GM18505 (cell line): Measurements from ENCODE around the gene UBE3A.
"Not testable (repeated sequence)": the region's sequence is repeated elsewhere in the genome, so short reads cannot be mapped to it uniquely, and the experiment has no call there.

Source experiments
- ATAC-seq: cut with Tn5 transposase; IDR thresholded peaks from one replicate; pipeline ENCODE4 v1.9.1; 2021; ENCODE audit not compliant: unreplicated experiment
- POLR2A ChIP-seq: IDR thresholded peaks from 4 replicates; pipeline ENCODE4 v1.6.1; 2011; ENCODE audit warnings: borderline replicate concordance; ENCODE audit not compliant: insufficient read depth, insufficient read length; ENCODE audit errors: extremely low read depth

UBE3A gene

DNA sequence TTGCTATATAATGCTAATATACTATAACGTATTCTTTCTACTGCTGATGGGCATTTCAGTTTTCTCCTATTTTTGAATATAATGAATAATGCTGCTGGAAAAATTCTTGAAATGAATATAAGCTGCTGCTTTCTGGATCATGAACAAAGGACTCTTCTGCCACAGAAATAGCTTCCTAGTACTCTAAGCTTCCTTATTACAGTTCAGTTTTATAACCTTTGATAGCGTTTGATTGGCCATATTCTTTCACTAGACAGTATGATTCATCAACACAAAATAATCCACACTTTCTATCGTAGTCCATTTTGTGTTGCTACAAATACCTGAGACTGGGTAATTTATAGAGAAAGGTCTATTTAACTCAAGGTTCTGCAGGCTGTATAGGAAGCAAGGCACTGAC lies 16.4 kb upstream of the UBE3A start:
- no peak for ATAC-seq
- TF ChIP-seq POLR2A: no peak

DNA sequence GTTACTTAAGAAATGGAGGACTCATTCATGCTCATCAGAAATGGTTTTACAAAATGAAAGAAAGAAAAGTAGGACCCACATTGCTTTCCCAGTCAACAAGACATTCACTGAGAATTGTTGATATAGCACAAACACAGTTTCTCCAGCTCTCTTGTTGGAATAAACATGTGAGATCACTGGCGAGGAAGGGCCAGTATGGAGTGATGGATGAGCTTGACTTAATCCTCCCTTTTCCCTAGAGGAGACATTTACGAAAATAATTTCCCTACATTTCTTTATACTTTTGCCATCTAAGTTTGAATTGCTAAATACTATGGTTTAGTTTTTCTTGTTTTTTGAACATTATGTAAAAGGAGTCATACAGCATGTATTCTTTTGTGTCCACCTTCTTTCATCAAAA lies 15.9 kb upstream of the UBE3A start:
- TF ChIP-seq POLR2A: no peak
- no peak for ATAC-seq

DNA sequence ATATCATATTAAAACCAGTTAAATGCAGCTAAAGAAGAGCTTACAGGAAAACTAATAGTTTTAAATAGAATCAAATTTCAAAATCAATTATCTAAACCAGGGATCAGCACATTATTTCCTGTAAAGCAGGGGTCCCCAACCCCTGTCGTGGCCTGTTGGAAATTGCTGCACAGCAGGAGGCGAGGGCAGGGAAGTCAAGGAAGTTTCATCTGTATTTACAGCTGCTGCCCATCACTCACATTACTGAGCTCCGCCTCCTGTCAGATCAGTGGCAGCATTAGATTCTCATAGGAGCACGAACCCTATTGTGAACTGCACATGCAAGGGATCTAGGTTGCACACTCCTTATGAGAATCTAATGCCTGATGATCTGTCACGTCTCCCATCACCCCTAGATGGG lies 14.4 kb upstream of the UBE3A start:
- not testable (repeated sequence) for ATAC-seq

DNA sequence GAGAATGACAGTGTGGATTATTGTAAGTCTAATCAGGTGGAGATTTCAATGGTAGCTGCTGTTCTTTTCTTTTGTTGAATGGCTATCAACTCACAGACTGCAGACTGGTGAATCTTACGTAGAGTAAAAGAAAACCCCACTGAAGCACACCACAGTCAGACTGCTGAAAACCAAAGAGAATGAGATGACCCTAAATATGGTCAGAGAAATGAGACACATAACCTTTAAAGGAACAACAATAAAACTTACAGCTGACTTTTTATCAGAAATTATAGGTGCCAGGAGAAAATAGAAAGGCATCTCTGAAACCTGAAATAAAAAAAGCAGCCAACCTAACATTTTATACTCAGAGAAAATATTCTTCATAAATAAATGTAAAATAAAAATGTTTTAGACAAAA lies 12.7 kb upstream of the UBE3A start:
- ATAC-seq: no peak
- TF ChIP-seq POLR2A: no peak

DNA sequence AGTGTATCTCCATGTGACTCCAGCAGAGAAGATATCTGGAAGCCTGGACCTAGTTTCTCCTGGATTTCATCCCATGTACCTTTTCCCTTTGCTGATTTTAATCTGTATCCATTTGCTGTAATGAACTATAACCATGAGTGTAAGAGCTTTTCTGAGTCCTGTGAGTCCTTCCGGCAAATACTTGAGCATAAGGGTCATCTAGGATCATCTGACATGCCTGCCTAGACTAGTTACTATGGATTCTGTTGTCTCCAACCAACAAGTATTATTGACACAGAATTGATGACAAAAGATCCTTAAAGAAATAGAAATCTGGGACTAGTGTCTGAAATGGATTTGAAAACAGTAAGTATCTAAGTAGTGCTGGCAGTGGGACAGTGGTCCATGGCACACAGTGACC lies 11.3 kb upstream of the UBE3A start:
- no peak for ATAC-seq
- TF ChIP-seq POLR2A: no peak

DNA sequence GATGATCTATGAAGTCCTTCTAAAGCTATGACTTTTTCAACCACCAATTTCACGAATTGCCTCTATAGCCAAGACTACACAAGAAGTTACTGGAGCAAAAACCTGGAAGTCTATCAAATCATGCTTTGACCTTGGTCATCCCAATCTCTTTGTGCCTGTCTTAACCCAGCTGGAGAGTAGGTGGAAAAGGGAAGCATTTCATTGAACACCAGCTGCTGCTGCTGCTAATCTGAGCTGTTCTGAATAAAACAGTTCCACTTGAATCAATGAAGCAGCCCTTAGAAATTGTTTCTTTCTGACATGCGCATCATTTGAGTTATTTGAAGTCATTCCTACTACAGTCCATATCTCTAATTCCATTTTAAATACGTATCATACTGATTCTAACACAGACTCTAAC lies 7.3 kb upstream of the UBE3A start:
- no peak for ATAC-seq
- TF ChIP-seq POLR2A: no peak

DNA sequence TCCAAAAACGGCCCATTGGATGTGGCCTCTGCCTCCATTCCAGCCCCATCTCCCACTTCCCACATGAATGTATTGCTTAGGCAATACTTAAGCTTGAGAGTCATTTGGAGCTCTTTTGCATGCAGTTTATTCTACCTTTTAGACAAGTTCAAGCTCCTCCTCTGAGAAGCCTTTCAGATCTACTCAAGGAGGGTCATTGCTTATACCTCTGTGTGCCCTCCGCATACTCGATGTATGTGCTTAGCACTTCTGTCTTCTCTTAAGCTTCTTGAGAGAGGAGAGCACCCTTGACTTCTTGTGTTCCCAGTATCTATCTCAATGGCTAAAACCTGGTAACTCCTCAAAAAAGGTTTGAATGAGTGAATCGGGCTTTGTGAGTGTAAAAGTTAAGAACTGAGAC lies 6.6 kb upstream of the UBE3A start:
- ATAC-seq: no peak
- no peak for TF ChIP-seq POLR2A

DNA sequence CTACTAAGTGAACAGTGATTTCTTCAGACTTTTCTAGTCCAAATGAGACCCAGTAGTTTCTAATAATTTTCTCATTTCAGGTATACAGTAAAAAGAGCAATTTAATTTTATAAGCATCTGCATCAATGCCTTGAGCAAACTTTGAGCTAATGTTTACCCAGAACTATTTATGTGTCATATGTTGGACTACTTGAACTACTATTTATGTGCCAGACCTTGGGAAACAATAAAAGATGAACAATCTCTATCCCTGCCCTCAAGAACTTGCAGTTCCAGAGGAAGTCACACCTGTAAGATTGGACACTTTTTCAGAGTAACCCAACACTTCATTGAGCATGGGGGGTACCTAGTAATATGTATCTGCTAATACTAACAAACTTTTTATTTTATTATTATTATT lies 2.3 kb upstream of the UBE3A start:
- no peak for ATAC-seq
- no peak for TF ChIP-seq POLR2A

DNA sequence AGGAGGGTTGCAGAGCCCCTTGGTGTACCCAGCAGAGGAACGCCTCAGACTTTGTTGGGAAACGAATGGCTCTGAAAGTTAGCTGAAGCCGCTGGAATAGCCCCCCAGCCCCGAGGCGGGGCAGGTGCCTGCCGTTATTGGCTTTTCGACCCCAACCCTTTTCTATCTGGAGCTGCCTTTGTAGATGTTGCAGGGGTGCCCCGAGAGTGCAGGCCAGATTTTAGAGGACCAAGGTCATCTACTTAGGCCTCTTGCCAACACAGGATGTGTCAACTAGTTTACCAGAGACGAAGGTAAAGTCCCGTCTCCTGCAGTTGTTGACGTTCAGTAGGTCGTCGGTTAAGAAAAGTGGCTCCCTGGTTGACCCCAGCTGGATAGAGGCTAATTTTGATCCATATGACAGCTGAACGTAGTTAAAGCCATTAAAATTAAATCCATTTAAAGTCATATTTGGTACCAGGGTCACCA lies 579 bp upstream of the UBE3A start:
- TF ChIP-seq POLR2A: no peak
- ATAC-seq: peak; percentile 4

DNA sequence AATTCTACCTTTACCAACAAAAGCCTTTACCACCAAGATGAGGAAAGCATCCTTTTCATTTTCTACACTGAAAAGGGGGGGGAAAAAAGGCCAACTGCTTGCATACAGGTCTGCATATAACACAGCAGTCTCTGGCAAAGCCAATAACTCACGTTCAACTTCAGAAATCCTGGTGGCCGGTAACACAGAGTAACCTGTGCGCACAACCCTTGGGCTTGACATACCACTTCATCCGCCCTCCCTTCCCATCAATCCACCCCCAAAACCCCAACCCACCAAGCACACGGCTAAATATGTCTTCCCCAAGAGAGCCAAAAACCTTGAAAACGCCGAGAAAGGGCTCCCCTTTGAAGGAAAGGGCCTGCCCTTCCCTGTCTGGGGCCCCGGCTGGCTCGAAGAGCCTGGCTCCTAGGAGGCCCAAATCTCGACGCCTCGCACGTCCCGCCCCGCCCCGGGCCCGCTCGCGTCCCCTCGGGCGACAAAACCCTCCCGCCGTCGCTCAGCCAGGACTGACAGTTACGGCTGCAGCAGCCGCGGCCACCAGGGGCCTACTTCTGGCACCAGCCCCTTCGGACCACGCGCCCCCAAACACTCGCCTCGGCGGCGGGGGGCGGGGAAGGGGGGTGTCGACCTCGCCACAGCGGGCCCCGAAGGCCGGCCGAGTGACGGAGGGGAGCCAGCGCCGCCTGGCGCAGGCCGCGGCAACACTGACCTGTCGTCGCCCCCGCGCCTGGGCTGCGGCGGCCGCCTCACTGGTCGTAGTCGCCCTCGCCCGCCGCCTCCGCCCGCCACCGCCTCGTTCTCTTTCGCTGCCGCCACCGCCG lies 835 bp downstream of the UBE3A start:
- TF ChIP-seq POLR2A: no peak
- peak; percentile 45 for ATAC-seq

DNA sequence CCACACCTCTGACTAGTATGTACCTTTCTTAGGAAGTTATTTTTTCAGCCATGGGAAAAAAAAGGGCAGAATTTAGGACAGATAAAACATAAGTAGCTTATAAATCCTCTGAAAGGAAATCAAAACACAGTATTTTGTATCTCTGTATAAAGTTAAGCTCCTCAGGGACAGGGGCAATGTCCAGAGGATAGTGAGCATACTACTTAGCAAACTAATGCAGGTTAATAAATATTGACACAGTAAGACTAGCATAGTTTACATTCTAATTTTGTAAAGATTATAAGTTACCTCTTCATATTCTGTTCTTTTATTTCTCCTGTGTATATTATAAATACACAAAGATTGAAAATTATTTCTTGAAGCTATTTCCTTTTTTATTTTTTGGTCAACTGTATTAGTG lies 2.1 kb downstream of the UBE3A start:
- ATAC-seq: no peak
- no peak for TF ChIP-seq POLR2A

DNA sequence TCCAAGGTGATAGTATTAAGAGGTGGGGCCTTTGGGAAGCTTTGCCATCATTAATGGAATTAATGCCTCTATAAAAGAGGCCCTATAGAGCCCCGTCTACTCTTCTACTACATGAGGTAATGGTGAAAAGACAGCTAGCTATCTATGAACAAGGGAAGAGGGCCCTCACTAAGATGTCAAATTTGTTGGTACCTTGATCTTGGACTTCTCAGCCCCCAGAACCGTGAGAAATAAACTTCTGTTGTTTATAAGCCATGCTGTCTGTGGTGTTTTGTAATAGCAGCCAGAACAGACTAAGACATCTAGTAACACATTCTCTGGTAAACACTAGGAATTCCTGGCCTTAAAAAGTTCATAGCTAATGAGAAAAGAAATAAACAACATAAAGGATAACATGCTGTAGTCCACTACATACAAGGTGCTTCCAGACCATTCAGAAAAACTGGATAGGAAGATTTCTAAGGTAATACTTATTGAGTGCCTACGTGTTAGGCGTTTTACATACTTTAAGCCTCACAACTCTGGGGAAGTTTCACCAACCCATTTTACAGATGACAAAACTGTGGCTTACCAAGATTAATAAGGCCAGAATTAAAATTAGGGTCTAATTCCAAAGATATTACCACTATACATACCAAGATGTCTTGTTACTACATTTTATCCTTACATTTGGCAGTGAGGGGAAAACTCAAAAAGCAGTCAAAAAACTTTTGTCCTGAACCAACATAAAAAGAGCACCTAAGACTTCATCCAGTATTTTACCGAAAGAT lies 3.2 kb downstream of the UBE3A start:
- no peak for TF ChIP-seq POLR2A
- ATAC-seq: no peak

DNA sequence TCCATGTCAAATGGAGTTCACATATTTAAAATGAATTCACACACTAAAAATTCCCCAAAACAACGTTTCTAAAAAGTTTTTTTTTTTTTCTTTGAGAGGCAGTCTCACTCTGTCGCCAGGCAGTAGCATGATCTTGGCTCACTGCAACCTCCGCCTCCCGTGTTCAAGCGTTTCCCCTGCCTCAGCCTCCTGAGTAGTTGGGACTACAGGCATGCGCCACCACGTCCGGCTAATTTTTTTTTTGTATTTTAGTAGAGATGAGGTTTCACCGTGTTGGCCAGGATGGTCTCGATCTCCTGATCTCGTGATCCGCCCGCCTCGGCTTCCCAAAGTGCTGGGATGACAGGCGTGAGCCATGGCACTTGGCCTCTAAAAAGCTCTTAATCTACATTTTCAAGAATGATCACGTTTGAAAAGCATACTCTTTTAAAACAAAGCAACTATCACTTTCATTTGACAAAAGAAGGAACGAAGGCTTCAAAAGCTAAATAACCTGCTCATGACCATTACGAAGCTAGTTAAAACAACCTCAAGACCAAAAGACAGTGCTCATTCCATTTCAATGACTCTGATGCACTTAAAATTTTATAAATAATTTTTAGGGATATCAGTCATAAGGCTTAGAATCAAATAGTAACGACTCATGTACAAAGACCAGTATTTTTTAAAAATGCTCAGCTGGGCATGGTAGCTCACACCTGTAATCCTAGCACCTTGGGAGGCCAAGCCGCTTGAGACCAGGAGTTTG lies 5.5 kb downstream of the UBE3A start:
- TF ChIP-seq POLR2A: no peak
- ATAC-seq: no peak
